22Rv1 (cell line): ENCODE measurements around the gene SPINT1.

Source experiments
- CTCF ChIP-seq: fragments of 450-650 bp; IDR thresholded peaks from 2 replicates; pipeline ENCODE4 v1.5.1; 2017; ENCODE audit warnings: mild to moderate bottlenecking
- ZFX ChIP-seq: fragments of 450-650 bp; IDR thresholded peaks from 2 replicates; pipeline ENCODE4 v1.6.1; 2017; ENCODE audit warnings: antibody characterized with exemption, borderline replicate concordance

DNA sequence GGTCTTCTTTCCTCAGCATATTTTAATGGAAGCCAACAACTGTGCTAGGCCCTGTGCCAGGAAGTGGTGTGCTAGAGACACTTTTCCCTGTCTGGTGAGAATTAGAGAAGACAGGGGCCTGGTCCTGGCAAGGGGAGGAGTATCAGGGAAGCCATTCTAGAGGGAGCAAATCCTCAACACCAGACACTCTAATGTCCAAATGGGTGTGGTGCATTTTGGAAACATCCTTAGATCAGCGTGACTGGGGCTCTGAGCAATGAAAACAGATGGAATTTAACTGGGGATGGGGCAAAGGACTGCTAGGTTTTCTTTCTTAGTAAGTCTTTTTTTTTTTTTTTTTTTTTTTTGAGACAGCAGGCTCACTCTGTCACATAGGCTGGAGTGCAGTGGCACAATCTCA is 42.7 kb downstream of the SPINT1 start:
- no peak for TF ChIP-seq CTCF
- TF ChIP-seq ZFX: no peak
